GM23338 (cell line): ENCODE data around the gene WDR37. TPM values are rescaled to one million over a fixed set of nuclear protein-coding genes. Genes with fewer than 3 reads are reported as not detected.

ENCODE experiments used
- ATAC-seq: fragments of 200-7000 bp; cut with Tn5 transposase; 3 replicates; pipeline ENCODE4 v1.9.1; 2020
- DNase-seq: peaks from one replicate; pipeline ENCODE4 v3.0.0-alpha.2; 2015; ENCODE audit warnings: low spot score
- H2AFZ ChIP-seq: fragments of 200-600 bp; sonication (generic); 2 replicates; pipeline ENCODE4 v1.8.0; 2016; ENCODE audit warnings: antibody characterized with exemption, mild to moderate bottlenecking, moderate library complexity
- H3F3A ChIP-seq: fragments of 200-600 bp; sonication (generic); replicated peaks from 2 replicates; pipeline ENCODE4 v1.8.0; 2017; ENCODE audit warnings: antibody characterized with exemption, mixed run types, low read depth
- H3K27ac ChIP-seq: fragments of 200-600 bp; sonication (generic); 2 replicates; pipeline ENCODE4 v1.6.1; 2016; ENCODE audit warnings: low read depth
- H3K27me3 ChIP-seq: fragments of 200-600 bp; sonication (generic); 2 replicates; pipeline ENCODE4 v1.8.0; 2016; ENCODE audit warnings: mild to moderate bottlenecking, mixed run types, moderate library complexity; ENCODE audit not compliant: insufficient read depth
- H3K36me3 ChIP-seq: fragments of 200-600 bp; sonication (generic); 2 replicates; pipeline ENCODE4 v1.8.0; 2016; ENCODE audit warnings: mild to moderate bottlenecking; ENCODE audit not compliant: insufficient read depth
- H3K4me1 ChIP-seq: fragments of 200-600 bp; sonication (generic); 2 replicates; pipeline ENCODE4 v1.8.0; 2016; ENCODE audit warnings: mild to moderate bottlenecking, moderate library complexity; ENCODE audit not compliant: insufficient read depth
- H3K4me2 ChIP-seq: fragments of 200-600 bp; sonication (generic); 2 replicates; pipeline ENCODE4 v1.7.1; 2017; ENCODE audit warnings: mixed run types
- H3K4me3 ChIP-seq: fragments of 200-600 bp; sonication (generic); 2 replicates; pipeline ENCODE4 v1.6.1; 2016; ENCODE audit warnings: mixed run types
- H3K79me2 ChIP-seq: fragments of 200-600 bp; sonication (generic); replicated peaks from 2 replicates; pipeline ENCODE4 v1.8.0; 2017; ENCODE audit warnings: mild to moderate bottlenecking; ENCODE audit not compliant: insufficient read depth
- H3K9me2 ChIP-seq: fragments of 200-600 bp; sonication (generic); 2 replicates; pipeline ENCODE4 v1.8.0; 2017; ENCODE audit not compliant: insufficient read depth
- H4K20me1 ChIP-seq: fragments of 200-600 bp; sonication (generic); replicated peaks from 2 replicates; pipeline ENCODE4 v1.8.0; 2017; ENCODE audit warnings: mild to moderate bottlenecking; ENCODE audit not compliant: insufficient read depth
- H3K27ac Mint-ChIP-seq: 2 replicates; pipeline ENCODE4 v1.8.0; 2020; ENCODE audit warnings: inconsistent platforms, mild to moderate bottlenecking, moderate library complexity, mixed read lengths
- H3K27me3 Mint-ChIP-seq: 3 replicates; pipeline ENCODE4 v1.8.0; 2022; ENCODE audit warnings: low read depth, mild to moderate bottlenecking, moderate library complexity, mixed read lengths, inconsistent platforms; ENCODE audit not compliant: insufficient read depth, poor library complexity
- H3K36me3 Mint-ChIP-seq: 3 replicates; pipeline ENCODE4 v1.8.0; 2021; ENCODE audit warnings: low read depth, mild to moderate bottlenecking, inconsistent platforms, moderate library complexity, mixed read lengths
- H3K4me1 Mint-ChIP-seq: 3 replicates; pipeline ENCODE4 v1.8.0; 2020; ENCODE audit warnings: mild to moderate bottlenecking, inconsistent platforms, mixed read lengths
- H3K4me3 Mint-ChIP-seq: 3 replicates; pipeline ENCODE4 v1.8.0; 2021; ENCODE audit warnings: moderate library complexity, mild to moderate bottlenecking, inconsistent platforms, mixed read lengths
- H3K9me3 Mint-ChIP-seq: 3 replicates; pipeline ENCODE4 v1.8.0; 2020; ENCODE audit warnings: moderate library complexity, mild to moderate bottlenecking, inconsistent platforms, mixed read lengths
- CTCF ChIP-seq, 2 experiments: fragments of 200-600 bp in 1 of 2; sonication (generic) in 1 of 2; conservative IDR thresholded peaks; 2 replicates each; pipeline versions ENCODE4 v1.5.1 to v1.6.1; 2016 to 2017; ENCODE audit warnings: antibody characterized with exemption in 2 of 2, low read depth in 2 of 2, mild to moderate bottlenecking in 2 of 2, moderate library complexity in 1 of 2
- ETS1 ChIP-seq: IDR thresholded peaks from 2 replicates; pipeline ENCODE4 v1.6.1; 2016; ENCODE audit warnings: antibody characterized with exemption
- EZH2phosphoT487 ChIP-seq: fragments of 200-600 bp; sonication (generic); IDR thresholded peaks from one replicate; pipeline ENCODE4 v1.8.1; 2018; ENCODE audit warnings: antibody characterized with exemption; ENCODE audit not compliant: unreplicated experiment
- NANOG ChIP-seq: IDR thresholded peaks from 2 replicates; pipeline ENCODE4 v1.6.1; 2016; ENCODE audit warnings: antibody characterized with exemption, borderline replicate concordance
- REST ChIP-seq: IDR thresholded peaks from one replicate; pipeline ENCODE4 v1.6.1; 2018; ENCODE audit warnings: antibody characterized with exemption; ENCODE audit not compliant: unreplicated experiment
- STAT1 ChIP-seq: IDR thresholded peaks from one replicate; pipeline ENCODE4 v1.6.1; 2016; ENCODE audit warnings: antibody characterized with exemption; ENCODE audit not compliant: unreplicated experiment
- ZNF114 ChIP-seq: fragments of 250-450 bp; sonication (Bioruptor Pico); IDR thresholded peaks from 2 replicates; pipeline ENCODE4 v1.5.0; 2020; ENCODE audit warnings: mild to moderate bottlenecking, moderate library complexity
- ZNF462 ChIP-seq: fragments of 250-450 bp; sonication (Bioruptor Pico); IDR thresholded peaks from 2 replicates; pipeline ENCODE4 v1.5.0; 2020; ENCODE audit warnings: mild to moderate bottlenecking, moderate library complexity
- polyA plus RNA-seq: library from polyadenylated mRNA; unstranded; fragments of >200 nt; fragmentation: Nextera tagmentation; extraction: Ambion mirVana; gene quantifications from 2 replicates; pipeline ENCODE4 v1.2.1, GENCODE V29; 2016
- total RNA-seq: library from RNA; depleted of rRNA; stranded (reverse); fragments of >200 nt; shearing (Covaris generic); gene quantifications from 2 replicates; pipeline ENCODE4 v1.2.3, GENCODE V29; 2014

WDR37 gene
- total and polyA plus RNA-seq, 2 experiments from 2014 or later: 6.0 to 10.2 TPM

GRCh38 chr10:1007583-1007982 lies 48.6 kb upstream of the WDR37 start:
- H2AFZ ChIP-seq: no peak overlapping the region
- H4K20me1 ChIP-seq: peaks cover 33% of the 10 kb centered on the region
- DNase-seq: no peak
- H3F3A ChIP-seq: peaks cover 4% of the 10 kb centered on the region; the same call in 1 of the 2 replicates
- no peaks in the 10 kb centered on the region for H3K4me1 ChIP-seq
- peaks cover 80% of the 10 kb centered on the region for H3K36me3 ChIP-seq
- no peaks in the 10 kb centered on the region for H3K9me2 ChIP-seq
- no peaks in the 10 kb centered on the region for H3K27me3 ChIP-seq
- Mint-ChIP-seq H3K27me3 (peaks cover 5% of the 10 kb centered on the region), H3K4me3 (no peak overlapping the region), H3K4me1 (peaks cover 4% of the 10 kb centered on the region), H3K36me3 (peaks cover 98% of the 10 kb centered on the region), H3K27ac (peak overlapping the region; percentile 2; the same call in 1 of the 2 replicates), H3K9me3 (no peaks in the 10 kb centered on the region)
- H3K4me3 ChIP-seq: no peak overlapping the region
- no peak overlapping the region for H3K27ac ChIP-seq
- no peak for TF ChIP-seq CTCF (conservative IDR thresholded peaks at IDR 0.05; ENCODE audit: low read depth in 2 of 2)
- no peak for TF ChIP-seq ZNF114 (CRISPR knock-in tag)
- TF ChIP-seq REST: no peak
- no peak for TF ChIP-seq STAT1
- TF ChIP-seq ETS1: no peak
- H3K79me2 ChIP-seq: peaks cover 29% of the 10 kb centered on the region
- no peak for ATAC-seq
- H3K4me2 ChIP-seq: no peak overlapping the region

- no peak overlapping the region for H3K4me2 ChIP-seq
- Mint-ChIP-seq H3K4me1 (peaks cover 9% of the 10 kb centered on the region), H3K27ac (no peak overlapping the region), H3K27me3 (peaks cover 5% of the 10 kb centered on the region), H3K9me3 (no peaks in the 10 kb centered on the region), H3K36me3 (peaks cover 97% of the 10 kb centered on the region), H3K4me3 (no peak overlapping the region)
- H3F3A ChIP-seq: peaks cover 4% of the 10 kb centered on the region; the same call in 1 of the 2 replicates
- no peaks in the 10 kb centered on the region for H3K27me3 ChIP-seq
- no peaks in the 10 kb centered on the region for H3K9me2 ChIP-seq
- peaks cover 16% of the 10 kb centered on the region for H3K79me2 ChIP-seq
- no peak overlapping the region for H3K27ac ChIP-seq
- DNase-seq: no peak
- H3K4me1 ChIP-seq: no peaks in the 10 kb centered on the region
- peaks cover 21% of the 10 kb centered on the region for H4K20me1 ChIP-seq
- ATAC-seq: no peak
- H3K36me3 ChIP-seq: peaks cover 77% of the 10 kb centered on the region
- no peak overlapping the region for H2AFZ ChIP-seq
- H3K4me3 ChIP-seq: no peak overlapping the region
- TF ChIP-seq ZNF462 (CRISPR knock-in tag): no peak
- TF ChIP-seq EZH2phosphoT487: no peak
- no peak for TF ChIP-seq STAT1
- TF ChIP-seq NANOG: no peak
Observed at GRCh38 chr10:1009071-1009494, 47.1 kb upstream of the WDR37 start.
